Colon (tissue), 2 donors: ENCODE data around the gene CUX1.
"Not testable (repeated sequence)": the region's sequence is repeated elsewhere in the genome, so short reads cannot be mapped to it uniquely, and the experiment has no call there.

ENCODE experiments used
- FAIRE-seq: peaks from 2 replicates; lab custom pipeline; 2012; peaks lifted over from hg19 to GRCh38; lab: Jason Lieb, UNC
- donor health status: control.
- donor health status: control.

The CUX1 gene

GRCh38 chr7:102009628-102010027 is 192.2 kb downstream of the CUX1 start:
- FAIRE-seq, result no peak

GRCh38 chr7:102012112-102012830 is 194.8 kb downstream of the CUX1 start:
- not testable (repeated sequence) for FAIRE-seq

GRCh38 chr7:102012941-102013461 is 195.6 kb downstream of the CUX1 start:
- no peak for FAIRE-seq

- no peak for FAIRE-seq
Observed at GRCh38 chr7:102018876-102019275, 201.4 kb downstream of the CUX1 start.

GRCh38 chr7:102019461-102019860 is 202.0 kb downstream of the CUX1 start:
- no peak for FAIRE-seq

- FAIRE-seq, result no peak
Observed at GRCh38 chr7:102021841-102022618, 204.6 kb downstream of the CUX1 start.

- no peak for FAIRE-seq
Observed at GRCh38 chr7:102024005-102024768, 206.8 kb downstream of the CUX1 start.

GRCh38 chr7:102024769-102025391 is 207.5 kb downstream of the CUX1 start:
- FAIRE-seq, result no peak

- FAIRE-seq, result not testable (repeated sequence)
Observed at GRCh38 chr7:102025777-102026176, 208.4 kb downstream of the CUX1 start.

- no peak for FAIRE-seq
Observed at GRCh38 chr7:102028206-102028826, 210.9 kb downstream of the CUX1 start.

- FAIRE-seq, result no peak
Observed at GRCh38 chr7:102029616-102030015, 212.2 kb downstream of the CUX1 start.

- FAIRE-seq, result no peak
Observed at GRCh38 chr7:102030696-102031095, 213.3 kb downstream of the CUX1 start.

GRCh38 chr7:102036958-102037357 is 219.5 kb downstream of the CUX1 start:
- FAIRE-seq, result no peak

- FAIRE-seq, result no peak
Observed at GRCh38 chr7:102039706-102040105, 222.3 kb downstream of the CUX1 start.

GRCh38 chr7:102040569-102040968 is 223.1 kb downstream of the CUX1 start:
- no peak for FAIRE-seq

GRCh38 chr7:102042016-102042656 is 224.7 kb downstream of the CUX1 start:
- FAIRE-seq, result no peak

GRCh38 chr7:102042796-102043195 is 225.4 kb downstream of the CUX1 start:
- FAIRE-seq, result not testable (repeated sequence)

GRCh38 chr7:102044641-102044983 is 227.2 kb downstream of the CUX1 start:
- FAIRE-seq, result no peak

GRCh38 chr7:102044984-102045673 is 227.7 kb downstream of the CUX1 start:
- no peak for FAIRE-seq

- no peak for FAIRE-seq
Observed at GRCh38 chr7:102045681-102046372, 228.4 kb downstream of the CUX1 start.
